K562 (cell line): ENCODE measurements around the gene CAPN2. TPM values are rescaled to one million over a fixed set of nuclear protein-coding genes. Genes with fewer than 3 reads are reported as not detected.
A peak's percentile ranks its signal among the peaks of the same experiment; 100 is the strongest.

Source experiments
- CCAR2 ChIP-seq: fragments of 200-400 bp; formaldehyde crosslinking; IDR thresholded peaks from 2 replicates; pipeline ENCODE4 v1.6.1; 2017; ENCODE audit warnings: mild to moderate bottlenecking, low read depth, low read length
- ELF2 ChIP-seq: fragments of 250-450 bp; sonication (Bioruptor Pico); IDR thresholded peaks from 2 replicates; pipeline ENCODE4 v1.5.0; 2021; ENCODE audit warnings: mild to moderate bottlenecking
- MBD1 ChIP-seq: fragments of 250-450 bp; sonication (Bioruptor Pico); IDR thresholded peaks from 2 replicates; pipeline ENCODE4 v1.8.0; 2022; ENCODE audit warnings: inconsistent platforms
- PTTG1 ChIP-seq: fragments of 450-650 bp; IDR thresholded peaks from 2 replicates; pipeline ENCODE4 v1.6.1; 2016; ENCODE audit warnings: low read depth, mild to moderate bottlenecking, missing genetic modification characterization, missing compliant biosample characterization
- SIN3B ChIP-seq: fragments of 450-650 bp; IDR thresholded peaks from 2 replicates; pipeline ENCODE4 v1.6.1; 2017; ENCODE audit warnings: low read depth, mild to moderate bottlenecking, moderate library complexity
- TCF15 ChIP-seq: fragments of 250-450 bp; sonication (Bioruptor Pico); IDR thresholded peaks from 2 replicates; pipeline ENCODE4 v1.8.0; 2022; ENCODE audit warnings: moderate library complexity, mild to moderate bottlenecking, inconsistent platforms
- ZNF280A ChIP-seq: fragments of 450-650 bp; IDR thresholded peaks from 2 replicates; pipeline ENCODE4 v1.6.1; 2018; ENCODE audit warnings: mild to moderate bottlenecking, low read depth; ENCODE audit not compliant: partially characterized antibody
- ZNF644 ChIP-seq: fragments of 200-800 bp; sonication (Bioruptor generic); IDR thresholded peaks from 2 replicates; pipeline ENCODE4 v1.6.1; 2016; ENCODE audit warnings: low read depth, missing genetic modification characterization, missing compliant biosample characterization
- ZNF79 ChIP-seq: fragments of 250-450 bp; sonication (Bioruptor Pico); IDR thresholded peaks from 2 replicates; pipeline ENCODE4 v1.4.0; 2020; ENCODE audit warnings: low read depth, mild to moderate bottlenecking, moderate library complexity
- polyA plus RNA-seq, 8 experiments: library from polyadenylated mRNA; depleted of rRNA in 4 of 8; stranded (reverse) in 5 of 8; unstranded in 3 of 8; fragments of >200 nt; fragmentation: Nextera tagmentation in 2 of 8; fragmentation: Illumina TruSeq in 1 of 8; extraction: Ambion mirVana in 2 of 8; extraction: Trizol in 1 of 8; gene quantifications; 2 replicates each; pipeline versions ENCODE4 v1.2.1 to v1.2.3, GENCODE V29; 2011 to 2014; ENCODE audit warnings: inconsistent platforms in 1 of 8, missing spikeins in 1 of 8
- total RNA-seq, 7 experiments: library from RNA; depleted of rRNA in 6 of 7; stranded (reverse); fragments of >200 nt in 6 of 7; fragmentation: Illumina TruSeq in 2 of 7; extraction: Trizol in 2 of 7; gene quantifications; 2 replicates each; pipeline versions ENCODE4 v1.2.1 to v1.2.3, GENCODE V29; 2011 to 2021; ENCODE audit warnings: low replicate concordance in 1 of 7
- TF ChIP-seq, protein P1 (sequence below), 2 experiments: fragments of 450-650 bp in 1 of 2; IDR thresholded peaks; 2 replicates each; pipeline ENCODE4 v1.6.1; 2011 to 2017; ENCODE audit warnings: low read depth in 2 of 2, antibody characterized with exemption in 1 of 2, borderline replicate concordance in 1 of 2, low read length in 1 of 2, mild to moderate bottlenecking in 1 of 2, mixed read lengths in 1 of 2; ENCODE audit not compliant: control insufficient read depth in 1 of 2
- TF ChIP-seq, protein P2 (sequence below): sonication (generic); IDR thresholded peaks from 2 replicates; pipeline ENCODE4 v1.6.1; 2016

Gene CAPN2
- total and polyA plus RNA-seq, 9 of the 15 experiments (the other 6 are each of a cell fraction or from before 2014, with no cell fraction given) = 24.6 to 157 (median 101) TPM

DNA sequence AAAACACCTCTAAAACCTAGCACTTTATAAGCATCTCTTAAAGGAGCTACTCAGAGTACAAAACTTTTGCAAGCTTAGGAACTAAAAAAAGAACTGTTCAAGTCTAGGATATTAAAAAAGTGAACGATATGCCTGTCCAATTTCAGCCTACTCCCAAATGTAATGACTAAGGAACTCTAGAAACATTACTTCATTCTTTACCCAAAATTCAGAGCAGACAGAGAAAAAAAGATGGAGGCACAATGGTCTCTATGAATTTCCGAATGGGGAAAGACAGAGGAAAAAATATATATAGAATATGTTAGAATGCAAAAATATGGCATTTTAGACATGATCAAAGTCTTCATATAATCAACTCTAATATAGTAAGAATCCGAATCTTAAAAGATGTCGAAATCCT, 72.2 kb downstream of the CAPN2 start (continued):
- TF ChIP-seq, protein P1, sequence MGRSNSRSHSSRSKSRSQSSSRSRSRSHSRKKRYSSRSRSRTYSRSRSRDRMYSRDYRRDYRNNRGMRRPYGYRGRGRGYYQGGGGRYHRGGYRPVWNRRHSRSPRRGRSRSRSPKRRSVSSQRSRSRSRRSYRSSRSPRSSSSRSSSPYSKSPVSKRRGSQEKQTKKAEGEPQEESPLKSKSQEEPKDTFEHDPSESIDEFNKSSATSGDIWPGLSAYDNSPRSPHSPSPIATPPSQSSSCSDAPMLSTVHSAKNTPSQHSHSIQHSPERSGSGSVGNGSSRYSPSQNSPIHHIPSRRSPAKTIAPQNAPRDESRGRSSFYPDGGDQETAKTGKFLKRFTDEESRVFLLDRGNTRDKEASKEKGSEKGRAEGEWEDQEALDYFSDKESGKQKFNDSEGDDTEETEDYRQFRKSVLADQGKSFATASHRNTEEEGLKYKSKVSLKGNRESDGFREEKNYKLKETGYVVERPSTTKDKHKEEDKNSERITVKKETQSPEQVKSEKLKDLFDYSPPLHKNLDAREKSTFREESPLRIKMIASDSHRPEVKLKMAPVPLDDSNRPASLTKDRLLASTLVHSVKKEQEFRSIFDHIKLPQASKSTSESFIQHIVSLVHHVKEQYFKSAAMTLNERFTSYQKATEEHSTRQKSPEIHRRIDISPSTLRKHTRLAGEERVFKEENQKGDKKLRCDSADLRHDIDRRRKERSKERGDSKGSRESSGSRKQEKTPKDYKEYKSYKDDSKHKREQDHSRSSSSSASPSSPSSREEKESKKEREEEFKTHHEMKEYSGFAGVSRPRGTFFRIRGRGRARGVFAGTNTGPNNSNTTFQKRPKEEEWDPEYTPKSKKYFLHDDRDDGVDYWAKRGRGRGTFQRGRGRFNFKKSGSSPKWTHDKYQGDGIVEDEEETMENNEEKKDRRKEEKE (IDR thresholded peaks at IDR 0.05; ENCODE audit: borderline replicate concordance in 1 of 2, control insufficient read depth in 1 of 2, low read depth in 2 of 2, low read length in 1 of 2) = no peak
- peak; percentile 67; the same call in 1 of the 2 replicates for TF ChIP-seq ELF2 (CRISPR knock-in tag)
- TF ChIP-seq MBD1 (CRISPR knock-in tag) = peak; percentile 63; the same call in 1 of the 2 replicates
- TF ChIP-seq, protein P2, sequence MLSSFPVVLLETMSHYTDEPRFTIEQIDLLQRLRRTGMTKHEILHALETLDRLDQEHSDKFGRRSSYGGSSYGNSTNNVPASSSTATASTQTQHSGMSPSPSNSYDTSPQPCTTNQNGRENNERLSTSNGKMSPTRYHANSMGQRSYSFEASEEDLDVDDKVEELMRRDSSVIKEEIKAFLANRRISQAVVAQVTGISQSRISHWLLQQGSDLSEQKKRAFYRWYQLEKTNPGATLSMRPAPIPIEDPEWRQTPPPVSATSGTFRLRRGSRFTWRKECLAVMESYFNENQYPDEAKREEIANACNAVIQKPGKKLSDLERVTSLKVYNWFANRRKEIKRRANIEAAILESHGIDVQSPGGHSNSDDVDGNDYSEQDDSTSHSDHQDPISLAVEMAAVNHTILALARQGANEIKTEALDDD = no peak
- TF ChIP-seq ZNF79 (CRISPR knock-in tag) = 0 out of 2 replicates have a peak, but pooled peaks have one; percentile 10
- no peak for TF ChIP-seq SIN3B
- peak; percentile 92 for TF ChIP-seq PTTG1
- no peak for TF ChIP-seq CCAR2
- TF ChIP-seq ZNF280A = no peak
- TF ChIP-seq TCF15 (CRISPR knock-in tag) = peak; percentile 95
- peak; percentile 78 for TF ChIP-seq ZNF644 (tag)
